ENCODE measurements around the gene TMEM221. TPM values are rescaled to one million over a fixed set of nuclear protein-coding genes. Genes with fewer than 3 reads are reported as not detected.

Gene TMEM221
- total and polyA plus RNA-seq, 7 experiments from 2014 or later: not detected

DNA sequence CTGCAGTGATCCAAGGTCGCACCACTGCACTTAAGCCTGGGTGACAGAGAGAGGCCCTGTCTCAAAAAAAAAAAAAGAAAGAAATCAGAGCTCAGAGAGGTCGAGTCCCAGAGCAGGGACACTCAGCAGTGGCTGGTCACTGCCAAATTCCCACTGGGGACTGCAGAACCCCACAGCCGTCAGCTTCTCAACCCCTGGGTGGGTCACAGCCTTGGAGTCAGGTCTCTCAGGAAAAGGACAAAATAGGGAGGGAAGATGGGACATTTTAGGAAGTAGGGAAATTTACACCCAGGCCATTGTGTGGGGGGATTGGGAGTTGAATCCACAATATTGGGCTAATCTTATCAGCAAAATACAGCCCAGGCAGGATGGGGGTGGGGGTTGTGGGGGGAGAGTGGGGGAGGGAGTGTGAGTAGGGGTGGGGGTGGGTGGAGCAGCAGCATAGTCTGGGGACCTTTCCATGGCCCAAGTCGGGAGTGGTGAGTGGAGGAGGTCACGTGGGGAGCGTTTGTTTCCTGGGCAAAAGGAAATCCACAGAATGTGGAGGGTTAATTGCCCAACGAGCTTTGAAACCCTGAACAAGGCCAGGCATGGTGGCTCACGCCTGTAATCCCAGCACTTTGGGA, 49.5 kb downstream of the TMEM221 start:
- H3K4me1 Mint-ChIP-seq: peaks cover 0 to 23% (median 15%) of the 10 kb centered on the region in 7 donors
- Histone ChIP-seq H3K27ac (ENCODE audit: low read depth, low read length) (no peak overlapping the region), H3K27me3 (ENCODE audit: control insufficient read depth in 2 of 2, insufficient read depth in 2 of 2, low read length in 2 of 2) (no peaks in the 10 kb centered on the region), H3K4me1 (ENCODE audit: control insufficient read depth in 2 of 2, insufficient read depth in 2 of 2, low read length in 2 of 2) (peaks cover 7% of the 10 kb centered on the region in 2 donors), H3K36me3 (ENCODE audit: control insufficient read depth in 2 of 3, insufficient read depth in 3 of 3, low read length in 3 of 3) (peaks cover 0 to 15% (median 0%) of the 10 kb centered on the region in 3 experiments), H3K4me3 (ENCODE audit: low read length) (no peak overlapping the region), H3K9me3 (ENCODE audit: control insufficient read depth in 2 of 3, low read length in 3 of 3) (no peaks in the 10 kb centered on the region)
- intact Hi-C loops (cut with micrococcal nuclease): no loop called here
- ATAC-seq (no peak), DNase-seq (no peak)
- peaks cover 0 to 2% (median 0%) of the 10 kb centered on the region in 5 donors for H3K27me3 Mint-ChIP-seq
- CTCF ChIA-PET: interaction anchor here (0.6 to 1.1 kb wide), 3 partner anchors 11 to 463 kb away, joined by 4 to 5 read pairs (median 4); partner anchors contain the start of gene MVB12A
- peaks cover 0 to 23% (median 0%) of the 10 kb centered on the region in 5 donors for H3K36me3 Mint-ChIP-seq
- POLR2A ChIA-PET: interaction anchor here (0.9 to 1.1 kb wide), 2 partner anchors 21 to 903 kb away, joined by 5 to 6 read pairs; partner anchors contain the start of genes C19orf44 and MVB12A
- H3K4me3 Mint-ChIP-seq: no peak overlapping the region
- peak overlapping the region in 1 of 9 donors; percentile 41 for H3K27ac Mint-ChIP-seq
- no peaks in the 10 kb centered on the region for H3K9me3 Mint-ChIP-seq

DNA sequence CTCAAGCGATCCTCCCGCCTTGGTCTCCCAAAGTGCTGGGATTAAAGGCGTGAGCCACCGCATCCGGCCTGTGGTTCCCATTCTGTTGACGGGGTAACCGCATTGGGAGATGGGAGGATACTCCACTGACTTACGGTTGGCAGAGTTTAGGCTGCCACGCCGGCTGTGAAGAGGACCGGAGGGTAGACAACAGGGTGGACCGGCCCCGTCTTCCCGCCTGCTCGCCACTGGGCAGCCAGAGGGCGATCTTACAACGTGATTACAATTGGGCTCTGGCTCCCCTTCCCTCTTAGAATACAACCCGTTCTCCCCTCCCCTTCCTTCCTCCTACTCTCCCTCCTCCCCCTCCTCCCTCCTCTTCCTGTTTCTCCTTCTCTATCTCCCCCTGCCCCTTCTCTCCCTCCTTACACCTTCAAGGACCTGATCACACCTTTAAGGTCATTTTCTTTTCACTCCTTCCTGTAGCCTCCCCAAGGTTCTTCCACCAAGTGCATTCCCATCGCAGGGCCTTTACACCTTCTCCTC, 53.5 kb downstream of the TMEM221 start:
- Mint-ChIP-seq H3K27me3 (peaks cover 0 to 12% (median 0%) of the 10 kb centered on the region in 5 donors), H3K27ac (peak overlapping the region in 8 of 9 donors; percentile 58 to 89 (median 72)), H3K9me3 (no peaks in the 10 kb centered on the region), H3K36me3 (peaks cover 0 to 13% (median 0%) of the 10 kb centered on the region in 5 donors), H3K4me1 (peaks cover 6 to 27% (median 22%) of the 10 kb centered on the region in 7 donors), H3K4me3 (peak overlapping the region in 4 of 10 donors; percentile 25 to 61 (median 30))
- Histone ChIP-seq H3K36me3 (ENCODE audit: control insufficient read depth in 2 of 3, insufficient read depth in 3 of 3, low read length in 3 of 3) (no peaks in the 10 kb centered on the region), H3K9me3 (ENCODE audit: control insufficient read depth in 2 of 3, low read length in 3 of 3) (no peaks in the 10 kb centered on the region), H3K4me1 (ENCODE audit: control insufficient read depth in 2 of 2, insufficient read depth in 2 of 2, low read length in 2 of 2) (peaks cover 15 to 18% of the 10 kb centered on the region in 2 donors), H3K27ac (ENCODE audit: low read depth, low read length) (no peak overlapping the region), H3K4me3 (ENCODE audit: low read length) (no peak overlapping the region), H3K27me3 (ENCODE audit: control insufficient read depth in 2 of 2, insufficient read depth in 2 of 2, low read length in 2 of 2) (no peaks in the 10 kb centered on the region)
- DNase-seq (peak in 5 of 9 donors; percentile 28 to 64 (median 52)), ATAC-seq (no peak)
- ChIA-PET POLR2A (interaction anchor here (1.1 to 1.3 kb wide), 2 partner anchors 71 to 73 kb away, joined by 4 read pairs; no protein-coding TSS in a partner anchor), CTCF (interaction anchor here (0.6 to 2.6 kb wide), 7 partner anchors 12 to 98 kb away, joined by 3 to 9 read pairs (median 3); partner anchors contain the start of gene MVB12A)
- intact Hi-C loops (cut with micrococcal nuclease): loop anchor here (1.0 to 2.0 kb wide), 5 partner anchors 10 to 460 kb away; partner anchors contain the start of genes BST2 (in 1 of the 2) and TMEM221 (in 1 of the 2)

DNA sequence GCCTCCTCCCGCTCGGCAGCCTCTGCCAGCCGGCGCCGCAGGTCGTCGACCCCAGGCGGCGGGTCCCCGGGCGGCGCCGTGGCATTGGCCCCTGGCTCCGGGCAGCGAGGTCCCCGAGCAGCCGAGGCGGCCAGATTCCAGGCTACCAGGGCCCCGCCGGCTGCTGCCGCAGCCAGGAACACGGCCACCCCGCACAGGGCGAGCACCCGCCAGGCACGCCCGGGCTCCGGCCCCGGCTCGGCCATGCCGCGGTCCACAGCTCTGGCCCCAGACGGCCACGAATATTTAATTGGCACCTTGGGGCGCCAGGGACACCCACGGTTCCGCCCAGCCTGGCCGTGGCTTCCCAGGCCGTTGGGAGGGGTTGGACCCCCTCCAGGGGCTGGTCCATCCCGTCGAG, 54.6 kb downstream of the TMEM221 start, which contains the start of gene CCDC194:
TSS of gene CCDC194 (minus strand) at position 283 of the 400 bp plus-strand sequence. CDS start at position 245, 38 bp downstream.
- Histone ChIP-seq H3K27me3 (ENCODE audit: control insufficient read depth in 2 of 2, insufficient read depth in 2 of 2, low read length in 2 of 2) (no peaks in the 10 kb centered on the region), H3K9me3 (ENCODE audit: control insufficient read depth in 2 of 3, low read length in 3 of 3) (no peaks in the 10 kb centered on the region), H3K27ac (ENCODE audit: low read depth, low read length) (no peak within 1 kb of the TSS), H3K36me3 (ENCODE audit: control insufficient read depth in 2 of 3, insufficient read depth in 3 of 3, low read length in 3 of 3) (no peaks in the 10 kb centered on the region), H3K4me3 (ENCODE audit: low read length) (no peak within 1 kb of the TSS), H3K4me1 (ENCODE audit: control insufficient read depth in 2 of 2, insufficient read depth in 2 of 2, low read length in 2 of 2) (peaks cover 15 to 18% of the 10 kb centered on the region in 2 donors)
- Mint-ChIP-seq H3K4me3 (peak within 1 kb of the TSS in 4 of 10 donors; percentile 25 to 61 (median 30)), H3K9me3 (peaks cover 0 to 3% (median 0%) of the 10 kb centered on the region in 11 donors), H3K27ac (peak within 1 kb of the TSS in 8 of 9 donors; percentile 58 to 89 (median 72)), H3K4me1 (peaks cover 6 to 27% (median 22%) of the 10 kb centered on the region in 7 donors), H3K36me3 (peaks cover 0 to 15% (median 0%) of the 10 kb centered on the region in 5 donors), H3K27me3 (peaks cover 0 to 22% (median 0%) of the 10 kb centered on the region in 5 donors)
- DNase-seq (no peak), ATAC-seq (no peak)
- ChIA-PET CTCF (interaction anchor here (0.6 to 2.6 kb wide), 7 partner anchors 26 to 226 kb away, joined by 3 to 9 read pairs (median 4); partner anchors contain the start of gene MVB12A), POLR2A (interaction anchor here (0.7 to 1.6 kb wide), 3 partner anchors 55 to 75 kb away, joined by 3 to 4 read pairs (median 3); no protein-coding TSS in a partner anchor)
- intact Hi-C loops (cut with micrococcal nuclease): loop anchor here in 1 of 2 donors (2.0 kb wide), 1 partner anchor 461 kb away; no protein-coding TSS in a partner anchor

DNA sequence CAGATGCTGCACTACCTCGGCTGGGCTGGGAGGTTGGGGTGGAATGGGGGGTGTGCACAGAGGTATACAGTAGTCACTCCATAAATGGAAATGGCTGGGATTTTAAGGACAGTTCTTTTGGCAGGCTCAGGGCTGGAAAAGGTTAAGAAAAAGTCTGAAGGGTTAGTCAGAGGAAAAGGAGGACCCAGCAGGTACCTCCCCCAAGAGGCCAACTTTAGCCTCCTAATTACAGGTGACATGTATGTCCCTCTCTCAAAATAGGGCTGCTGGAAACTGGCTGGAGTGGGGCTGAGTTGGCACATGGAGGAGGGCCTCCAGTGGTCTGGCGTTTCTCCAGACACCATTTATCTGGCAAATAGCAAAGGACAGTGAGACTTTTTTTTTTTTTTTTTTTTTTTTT, 55.5 kb downstream of the TMEM221 start:
- peak overlapping the region in 1 of 9 donors; percentile 55 for H3K27ac Mint-ChIP-seq
- ATAC-seq (no peak), DNase-seq (no peak)
- POLR2A ChIA-PET: interaction anchor here (0.6 to 1.6 kb wide), 2 partner anchors 75 to 178 kb away, joined by 3 read pairs; no protein-coding TSS in a partner anchor
- CTCF ChIA-PET: no interaction called here
- Histone ChIP-seq H3K9me3 (ENCODE audit: control insufficient read depth in 2 of 3, low read length in 3 of 3) (no peaks in the 10 kb centered on the region), H3K27me3 (ENCODE audit: control insufficient read depth in 2 of 2, insufficient read depth in 2 of 2, low read length in 2 of 2) (no peaks in the 10 kb centered on the region), H3K36me3 (ENCODE audit: control insufficient read depth in 2 of 3, insufficient read depth in 3 of 3, low read length in 3 of 3) (no peaks in the 10 kb centered on the region), H3K27ac (ENCODE audit: low read depth, low read length) (no peak overlapping the region), H3K4me3 (ENCODE audit: low read length) (no peak overlapping the region), H3K4me1 (ENCODE audit: control insufficient read depth in 2 of 2, insufficient read depth in 2 of 2, low read length in 2 of 2) (peaks cover 15 to 18% of the 10 kb centered on the region in 2 donors)
- intact Hi-C loops (cut with micrococcal nuclease): no loop called here
- H3K9me3 Mint-ChIP-seq: peaks cover 0 to 3% (median 0%) of the 10 kb centered on the region in 11 donors
- H3K36me3 Mint-ChIP-seq: peaks cover 0 to 13% (median 0%) of the 10 kb centered on the region in 5 donors
- peak overlapping the region in 1 of 10 donors; percentile 20 for H3K4me3 Mint-ChIP-seq
- peaks cover 6 to 27% (median 22%) of the 10 kb centered on the region in 7 donors for H3K4me1 Mint-ChIP-seq
- H3K27me3 Mint-ChIP-seq: peaks cover 0 to 28% (median 0%) of the 10 kb centered on the region in 5 donors

DNA sequence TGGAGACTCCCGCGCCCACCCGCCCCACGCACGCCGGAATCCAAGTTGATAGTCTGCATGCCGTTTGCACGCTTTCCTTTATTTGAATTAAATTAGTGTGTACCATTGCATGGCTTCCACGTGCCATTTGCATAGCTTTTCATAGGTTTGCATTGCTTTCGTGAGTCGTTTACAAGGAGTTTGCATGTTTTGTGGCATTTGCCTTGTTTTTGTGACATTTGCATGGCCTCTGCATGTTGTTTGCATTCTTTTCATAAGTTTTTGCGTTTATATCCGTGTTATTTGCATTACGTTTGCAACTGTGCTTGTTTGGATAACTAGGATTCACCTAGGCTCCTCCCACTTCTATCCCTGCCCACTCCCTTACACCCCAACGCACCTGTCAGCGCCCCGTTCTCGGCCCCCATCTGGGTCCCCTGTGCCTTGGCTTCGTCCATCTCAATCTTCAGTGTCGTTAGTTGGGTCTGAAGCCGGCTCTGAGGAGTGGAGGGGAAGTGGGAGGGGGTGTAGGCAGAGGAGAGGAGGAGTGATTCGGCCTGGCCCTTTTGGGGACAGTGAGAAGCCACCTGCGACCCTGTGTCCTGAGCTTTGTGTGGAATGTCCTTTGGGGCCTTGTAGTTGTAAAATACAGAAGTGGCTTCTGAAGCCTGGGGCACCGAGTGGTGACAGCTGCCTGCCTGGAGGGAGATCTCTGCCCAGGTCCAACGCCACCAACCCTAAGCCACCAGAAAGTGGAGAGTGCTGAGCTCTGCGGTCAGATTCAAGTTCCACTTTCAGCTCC, 56.9 kb downstream of the TMEM221 start:
- no peaks in the 10 kb centered on the region for H3K9me3 ChIP-seq (ENCODE audit: control insufficient read depth in 2 of 3, low read length in 3 of 3)
- ATAC-seq (no peak), DNase-seq (no peak)
- no peaks in the 10 kb centered on the region for H3K36me3 ChIP-seq (ENCODE audit: control insufficient read depth in 2 of 3, insufficient read depth in 3 of 3, low read length in 3 of 3)
- intact Hi-C loops (cut with micrococcal nuclease): loop anchor here (1.0 to 2.0 kb wide), 11 partner anchors 9 to 317 kb away; partner anchors contain the start of genes BABAM1 (in 1 of the 2), BST2 (in 1 of the 2), GTPBP3 (in 1 of the 2) and HAUS8 (in 1 of the 2)
- no peak overlapping the region for H3K27ac ChIP-seq (ENCODE audit: low read depth, low read length)
- ChIA-PET CTCF (interaction anchor here (0.7 to 1.3 kb wide), 7 partner anchors 28 to 208 kb away, joined by 3 to 5 read pairs (median 4); no protein-coding TSS in a partner anchor), POLR2A (interaction anchor here (0.7 to 1.2 kb wide), 7 partner anchors 12 to 363 kb away, joined by 3 to 4 read pairs (median 3); partner anchors contain the start of gene USE1)
- H3K9me3 Mint-ChIP-seq: peaks cover 0 to 3% (median 0%) of the 10 kb centered on the region in 11 donors
- peaks cover 0 to 28% (median 0%) of the 10 kb centered on the region in 5 donors for H3K27me3 Mint-ChIP-seq
- H3K4me1 Mint-ChIP-seq: peaks cover 6 to 27% (median 20%) of the 10 kb centered on the region in 7 donors
- H3K4me3 Mint-ChIP-seq: peak overlapping the region; percentile 72 to 98 (median 92)
- no peaks in the 10 kb centered on the region for H3K27me3 ChIP-seq (ENCODE audit: control insufficient read depth in 2 of 2, insufficient read depth in 2 of 2, low read length in 2 of 2)
- H3K27ac Mint-ChIP-seq: peak overlapping the region in 5 of 9 donors; percentile 15 to 74 (median 43)
- H3K4me1 ChIP-seq (ENCODE audit: control insufficient read depth in 2 of 2, insufficient read depth in 2 of 2, low read length in 2 of 2): peaks cover 15 to 18% of the 10 kb centered on the region in 2 donors
- H3K4me3 ChIP-seq (ENCODE audit: low read length): peak overlapping the region; percentile 84
- H3K36me3 Mint-ChIP-seq: peaks cover 0 to 9% (median 0%) of the 10 kb centered on the region in 5 donors

Measured in naive thymus-derived CD4-positive, alpha-beta T cell (primary cell).